Adrenal gland (tissue), 5 donors: ENCODE measurements around the gene GGN.

Experiments used
- CTCF ChIP-seq, 6 experiments: fragments of 450-650 bp in 4 of 6; fragments of 200-600 bp in 2 of 6; sonication (generic) in 1 of 6; IDR thresholded peaks; 1 replicate in 5 of 6; 2 replicates in 1 of 6; pipeline versions ENCODE4 v1.5.1 to v1.8.0; 2016 to 2021; ENCODE audit warnings: antibody characterized with exemption in 6 of 6, mild to moderate bottlenecking in 2 of 6, moderate library complexity in 1 of 6
- POLR2A ChIP-seq, 2 donors: fragments of 450-650 bp; IDR thresholded peaks; one replicate each; pipeline ENCODE4 v1.6.1; 2017; ENCODE audit warnings: antibody characterized with exemption in 2 of 2, mild to moderate bottlenecking in 2 of 2, moderate library complexity in 1 of 2
- donor health status: DM: no; HTN: no; CAD: no.

GRCh38 chr19:38383743-38384142 lies 4.1 kb downstream of the GGN start:
- TF ChIP-seq CTCF (IDR thresholded peaks at IDR 0.05) = no peak
- no peak for TF ChIP-seq POLR2A (IDR thresholded peaks at IDR 0.05)
